GM19240 (cell line): ENCODE measurements around the gene HMSD.

Experiments used
- DNase-seq: peaks from one replicate; pipeline ENCODE4 v3.0.0; 2011; ENCODE audit warnings: low spot score; ENCODE audit not compliant: insufficient read length

Gene HMSD

GRCh38 chr18:63956755-63957154, 7.7 kb downstream of the HMSD start:
- no peak for DNase-seq

DNA sequence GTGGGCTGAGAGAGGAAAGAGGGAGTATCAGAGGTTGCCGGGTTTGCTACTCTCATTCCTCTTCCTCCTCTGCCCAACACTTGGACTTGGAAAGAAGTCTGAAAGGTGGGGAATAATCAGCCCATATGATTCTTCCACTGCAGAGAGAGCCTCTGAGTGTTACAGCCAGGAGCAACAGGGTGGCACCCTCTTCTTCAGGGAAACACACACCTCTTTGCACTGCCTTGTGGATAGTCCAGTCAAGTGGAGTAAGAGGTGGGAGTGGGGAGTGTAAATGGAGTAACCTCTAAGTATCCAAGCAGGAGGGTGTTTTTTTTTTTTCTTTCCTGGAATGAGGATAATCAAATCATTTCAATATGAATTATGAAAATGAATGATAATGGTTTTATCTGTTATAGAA, 11.8 kb downstream of the HMSD start:
- no peak for DNase-seq

- DNase-seq = no peak
Measured at GRCh38 chr18:63961435-63961980, 12.4 kb downstream of the HMSD start.

DNA sequence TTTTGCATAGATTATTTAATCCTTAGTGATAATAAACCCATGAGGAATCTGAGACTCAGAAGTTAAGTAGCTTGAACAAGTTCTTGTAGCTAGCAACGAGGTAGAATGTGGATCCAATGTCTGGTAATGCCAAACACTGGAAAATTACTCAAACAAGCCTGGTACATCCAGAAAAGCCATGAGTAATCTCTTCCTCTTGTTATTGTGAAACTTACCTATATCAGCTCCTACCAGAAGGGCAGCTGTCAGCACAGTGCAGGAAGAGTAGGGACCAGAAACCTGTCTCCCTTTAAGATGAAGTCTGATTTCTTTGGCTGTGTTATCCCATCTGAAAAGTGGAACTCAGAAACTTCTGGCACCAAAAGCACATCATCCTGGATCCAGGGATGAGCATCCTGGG, 13.0 kb downstream of the HMSD start:
- DNase-seq = no peak

DNA sequence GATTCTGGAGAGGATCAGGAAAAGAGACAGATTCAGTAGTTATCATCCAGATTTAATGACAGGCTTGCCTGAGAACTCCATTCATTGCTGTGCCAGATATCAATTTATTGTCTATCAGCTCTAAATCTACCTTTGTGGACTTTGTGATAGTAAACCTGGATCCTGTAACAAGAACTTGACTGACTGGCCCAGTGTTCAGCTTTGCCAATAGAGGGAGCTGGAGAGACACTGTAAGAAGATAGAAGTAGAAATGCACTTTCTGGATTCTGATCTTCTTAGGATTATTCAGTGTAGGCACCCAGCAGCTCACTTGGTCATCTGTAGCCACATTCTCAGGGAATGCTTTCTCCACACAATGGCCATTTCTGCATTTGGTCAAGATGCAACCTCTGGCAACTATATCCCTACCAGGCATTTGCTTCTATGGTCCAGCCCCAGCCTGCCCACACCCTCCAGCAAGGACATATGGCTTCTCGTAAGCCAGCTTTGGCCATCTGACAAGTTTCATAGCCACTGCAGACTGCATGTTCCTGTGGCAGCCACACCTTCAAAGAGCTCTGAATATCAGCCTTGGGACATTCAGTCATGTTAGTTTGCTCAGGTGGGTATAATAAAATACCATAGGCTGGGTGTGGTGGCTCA, 14.6 kb downstream of the HMSD start:
- DNase-seq = no peak

DNA sequence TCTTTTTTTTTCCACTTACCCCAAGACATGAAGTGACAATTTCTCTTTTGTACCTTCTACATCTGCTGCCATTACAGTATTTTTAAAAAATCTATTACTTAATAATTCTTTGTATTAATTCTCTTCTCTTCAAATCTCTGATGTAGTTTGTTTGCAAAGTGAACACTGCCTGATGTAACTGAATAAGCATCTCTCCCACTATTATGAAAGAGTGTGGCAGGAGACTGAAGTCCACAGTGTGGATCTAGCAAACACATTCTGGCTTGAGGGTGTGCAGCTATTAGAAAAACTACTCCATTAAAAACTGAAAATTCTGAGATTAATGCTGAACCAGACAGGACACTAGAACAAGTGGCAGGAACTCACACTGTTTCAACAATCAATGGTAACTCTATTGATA, 15.8 kb downstream of the HMSD start:
- no peak for DNase-seq

DNA sequence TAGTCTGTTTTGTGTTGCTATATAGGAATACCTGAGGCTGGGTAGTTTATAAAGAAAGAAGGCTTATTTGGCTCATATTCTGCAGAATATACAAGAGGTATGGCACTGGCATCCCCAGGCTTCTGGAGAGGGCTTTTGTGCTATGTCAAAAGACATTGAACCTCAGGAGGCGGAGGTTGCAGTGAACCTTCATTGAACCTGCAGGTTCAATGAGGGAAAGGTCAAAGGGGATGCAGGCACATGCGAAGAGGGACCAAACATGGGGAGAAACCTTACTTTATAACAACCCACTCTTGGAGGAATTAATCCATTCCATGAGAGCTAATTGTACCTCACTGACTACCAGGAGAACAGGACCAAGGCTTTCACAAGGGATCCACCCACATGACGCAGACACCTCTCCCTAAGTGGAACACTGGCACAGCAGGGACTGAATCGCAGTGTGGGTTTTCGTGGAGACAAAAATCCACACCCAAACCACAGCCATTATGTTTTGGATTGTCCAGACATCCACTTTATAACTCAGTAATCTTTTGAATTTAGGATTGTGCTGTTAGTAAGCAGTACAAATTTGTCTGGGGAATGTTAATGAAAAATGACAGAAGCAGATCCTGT, 16.7 kb downstream of the HMSD start:
- no peak for DNase-seq

GRCh38 chr18:63969942-63970808, 21.1 kb downstream of the HMSD start, which contains the start of gene SERPINB8:
SERPINB8 (plus strand) TSS chr18:63970081; CDS start chr18:63978309, 8,228 bp downstream.
- peak; percentile 14 for DNase-seq

DNA sequence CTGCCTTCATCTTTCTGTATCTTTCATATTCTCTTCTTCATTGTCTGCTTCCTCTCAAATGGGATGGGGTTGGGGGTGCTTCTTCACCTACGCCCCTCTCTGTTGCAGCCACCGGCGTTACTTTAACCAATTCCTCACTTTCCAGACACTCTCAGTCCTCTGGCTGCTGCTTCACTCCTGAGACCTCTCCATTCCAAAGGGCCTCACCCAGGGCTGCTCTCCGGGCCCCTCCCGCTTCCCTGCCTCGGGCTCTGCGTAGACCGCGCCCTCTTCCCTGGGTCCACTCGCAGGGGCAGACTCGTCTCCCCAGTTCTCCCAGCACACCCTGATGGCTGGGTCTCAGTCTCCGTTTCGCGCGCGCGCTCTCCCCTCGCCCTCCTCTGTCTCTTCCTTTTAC, 21.7 kb downstream of the HMSD start:
- DNase-seq = no peak

GRCh38 chr18:63971320-63972001, 22.4 kb downstream of the HMSD start:
- DNase-seq = no peak

- no peak for DNase-seq
Measured at GRCh38 chr18:63972002-63972376, 22.9 kb downstream of the HMSD start.

- DNase-seq = no peak
Measured at GRCh38 chr18:63974991-63975390, 25.9 kb downstream of the HMSD start.

DNA sequence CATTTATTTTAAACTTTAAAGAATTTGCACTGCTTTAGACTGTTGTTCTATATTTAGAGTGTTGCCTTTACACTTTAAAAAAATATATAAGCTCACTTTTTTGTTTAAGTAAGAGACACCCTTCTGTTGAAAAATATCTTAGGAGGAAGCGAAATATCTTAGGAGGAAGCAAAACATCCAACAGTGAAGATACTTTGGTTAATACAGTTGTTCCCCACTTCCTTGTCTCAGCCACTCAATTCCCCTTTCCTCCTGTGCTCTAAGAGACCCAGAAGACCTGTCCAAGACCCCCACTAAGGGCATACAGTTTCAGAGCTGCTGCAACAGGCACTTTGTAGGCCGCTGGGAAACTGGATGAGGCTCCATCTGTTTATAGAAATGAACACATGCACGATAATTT, 26.5 kb downstream of the HMSD start:
- no peak for DNase-seq

DNA sequence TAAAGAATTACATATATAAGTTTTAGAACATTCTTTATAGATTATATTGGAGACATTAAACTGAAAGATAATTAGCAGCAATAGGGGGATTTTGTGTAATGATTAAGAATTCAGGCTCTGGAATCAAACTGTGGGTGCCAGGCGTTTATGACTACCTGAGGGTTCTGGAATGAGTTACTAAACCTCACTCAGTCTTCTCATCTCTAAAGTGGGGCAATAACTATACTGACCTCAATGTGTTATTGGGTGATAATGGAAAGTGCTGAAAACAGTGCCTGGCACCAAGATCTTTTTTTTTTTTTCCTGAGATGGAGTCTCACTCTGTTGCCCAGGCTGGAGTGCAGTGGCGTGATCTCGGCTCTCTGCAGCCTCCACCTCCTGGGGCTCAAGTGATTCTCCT, 27.9 kb downstream of the HMSD start:
- DNase-seq = no peak

GRCh38 chr18:63979409-63979920, 30.4 kb downstream of the HMSD start:
- no peak for DNase-seq

- DNase-seq = no peak
Measured at GRCh38 chr18:63980027-63980426, 30.9 kb downstream of the HMSD start.

DNA sequence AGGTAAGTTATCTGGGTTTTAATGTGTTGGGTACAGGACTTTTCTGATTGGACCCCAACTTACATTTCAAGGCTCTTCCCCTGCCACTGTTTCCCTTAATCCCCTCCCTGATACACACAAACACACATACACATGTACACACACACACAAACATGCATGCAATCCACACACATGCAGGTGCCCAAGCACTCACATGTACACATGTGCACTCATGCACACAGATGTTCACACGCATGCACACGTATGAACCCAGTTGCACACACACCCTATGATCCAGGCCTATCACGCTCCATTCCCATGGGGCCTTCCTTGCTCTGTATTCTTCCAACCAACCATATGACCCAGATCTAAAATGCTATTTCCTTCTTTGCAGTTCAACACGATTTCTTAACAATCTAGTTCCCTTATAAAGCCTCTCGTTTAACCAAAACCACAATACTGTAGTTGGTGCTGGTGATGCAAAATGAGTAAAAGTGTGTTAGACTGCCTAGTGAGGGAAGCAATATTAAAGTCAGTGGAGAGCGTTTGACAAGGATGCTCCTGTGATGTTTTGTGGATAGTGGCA, 31.9 kb downstream of the HMSD start:
- DNase-seq = no peak

DNA sequence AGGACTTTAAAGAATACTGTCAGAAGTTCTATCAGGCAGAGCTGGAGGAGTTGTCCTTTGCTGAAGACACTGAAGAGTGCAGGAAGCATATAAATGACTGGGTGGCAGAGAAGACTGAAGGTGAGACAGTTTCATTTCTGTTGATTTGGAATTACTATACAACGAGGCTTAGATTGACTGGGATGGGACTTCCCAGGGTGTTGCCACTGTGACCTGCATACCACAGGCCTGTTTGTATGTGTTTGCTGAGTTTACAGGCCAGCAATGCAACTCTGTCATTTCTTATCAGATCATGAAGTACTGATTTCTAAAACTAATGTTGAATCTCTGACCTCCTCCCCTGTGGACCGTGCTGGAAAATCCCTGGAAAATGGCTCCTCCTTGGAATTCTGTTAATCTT, 32.6 kb downstream of the HMSD start:
- DNase-seq = no peak

- DNase-seq = no peak
Measured at GRCh38 chr18:63982361-63982760, 33.3 kb downstream of the HMSD start.

GRCh38 chr18:63986885-63987284, 37.8 kb downstream of the HMSD start:
- no peak for DNase-seq

DNA sequence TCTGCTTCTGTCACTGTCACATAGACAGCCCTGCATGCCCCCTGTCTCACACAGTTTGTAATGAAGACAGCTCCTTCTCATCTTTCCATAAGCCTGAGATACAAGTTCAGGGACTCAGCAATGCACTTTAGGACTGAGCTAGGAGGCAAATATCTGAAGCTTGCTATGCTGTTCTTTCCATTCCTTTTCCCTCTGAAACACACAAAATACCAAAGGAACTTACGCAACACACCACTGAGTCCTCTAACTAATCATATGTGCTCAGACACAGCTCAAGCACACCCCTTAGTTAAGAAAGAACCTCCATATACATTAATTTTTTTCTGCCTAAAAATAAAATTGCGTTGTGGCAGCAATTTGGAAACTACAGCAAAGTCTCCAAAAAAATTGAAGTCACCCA, 38.6 kb downstream of the HMSD start:
- DNase-seq = no peak
